GM12878 (cell line): ENCODE data around the gene SOD2. TPM values are rescaled to one million over a fixed set of nuclear protein-coding genes. Genes with fewer than 3 reads are reported as not detected.

Experiments
- ATAC-seq: fragments of 200-7000 bp; cut with Tn5 transposase; 3 replicates; pipeline ENCODE4 v1.9.1; 2020; ENCODE audit warnings: mild to moderate bottlenecking, moderate library complexity
- BruUV-seq: library from RNA; stranded (reverse); fragments of 400-500 nt; replicated peaks from 2 replicates; lab custom pipeline; 2021; lab: Mats Ljungman, UMichigan
- CTCF ChIA-PET: fragments of 300-600 bp; sonication (Branson Sonifier 250); formaldehyde crosslinking; extraction: SDS; loops from one replicate; lab custom pipeline; 2021; ENCODE audit warnings: inconsistent platforms; lab: Yijun Ruan, JAX
- POLR2A ChIA-PET: fragments of 350-600 bp; formaldehyde crosslinking; extraction: SDS; loops from one replicate; lab custom pipeline; 2021; ENCODE audit warnings: inconsistent platforms; lab: Charles Lee
- RAD21 ChIA-PET: fragments of 300-600 bp; sonication (Branson Sonifier 250); formaldehyde crosslinking; loops from one replicate; lab custom pipeline; 2023; ENCODE audit warnings: antibody characterized with exemption; ENCODE audit not compliant: unreplicated experiment; lab: Charles Lee
- SMC1A ChIA-PET: fragments of 300-600 bp; sonication (Branson Sonifier 250); formaldehyde crosslinking; loops from one replicate; lab custom pipeline; 2023; ENCODE audit not compliant: unreplicated experiment, uncharacterized antibody; lab: Charles Lee
- DNase-seq: peaks from one replicate; pipeline ENCODE4 v3.0.0-alpha.2; 2011; ENCODE audit warnings: low read depth, low spot score
- FAIRE-seq: peaks from 3 replicates; lab custom pipeline; 2011; peaks lifted over from hg19 to GRCh38; lab: Jason Lieb, UNC
- H2AFZ ChIP-seq: 2 replicates; pipeline ENCODE4 v1.6.0; 2011; ENCODE audit warnings: low read depth, low read length, control low read depth; ENCODE audit not compliant: control insufficient read depth
- H3K27ac ChIP-seq: 2 replicates; pipeline ENCODE4 v1.5.1; 2011; ENCODE audit warnings: control low read depth; ENCODE audit not compliant: control insufficient read depth, insufficient read depth
- H3K27me3 ChIP-seq, 2 experiments: replicated peaks in 1 of 2; 2 replicates each; pipeline versions ENCODE4 v1.6.0 to v1.6.1; 2011; ENCODE audit warnings: low read length in 1 of 2; ENCODE audit not compliant: control insufficient read depth in 2 of 2, insufficient read depth in 2 of 2
- H3K36me3 ChIP-seq, 2 experiments: 2 replicates each; pipeline ENCODE4 v1.5.1; 2011; ENCODE audit warnings: low read length in 1 of 2; ENCODE audit not compliant: control insufficient read depth in 2 of 2, insufficient read depth in 2 of 2
- H3K4me1 ChIP-seq: 2 replicates; pipeline ENCODE4 v1.6.1; 2011; ENCODE audit warnings: mild to moderate bottlenecking, low read length, moderate library complexity, mixed read lengths; ENCODE audit not compliant: control insufficient read depth, insufficient read depth
- H3K4me2 ChIP-seq: 2 replicates; pipeline ENCODE4 v1.6.0; 2011; ENCODE audit warnings: control low read depth; ENCODE audit not compliant: control insufficient read depth, insufficient read depth
- H3K4me3 ChIP-seq: fragments of 200-600 bp; sonication (generic); 2 replicates; pipeline ENCODE4 v1.5.1; 2016
- H3K79me2 ChIP-seq: 2 replicates; pipeline ENCODE4 v1.6.0; 2011; ENCODE audit warnings: low read length; ENCODE audit not compliant: control insufficient read depth, insufficient read depth
- H3K9ac ChIP-seq: 2 replicates; pipeline ENCODE4 v1.8.0; 2011; ENCODE audit warnings: low read length, control low read depth, mixed read lengths; ENCODE audit not compliant: control insufficient read depth, insufficient read depth
- H3K9me3 ChIP-seq: replicated peaks from 3 replicates; pipeline ENCODE4 v1.5.1; 2011; ENCODE audit warnings: mild to moderate bottlenecking, low read length; ENCODE audit not compliant: control insufficient read depth, insufficient read depth
- H4K20me1 ChIP-seq: 2 replicates; pipeline ENCODE4 v1.6.0; 2011; ENCODE audit not compliant: control insufficient read depth, insufficient read depth
- ATF7 ChIP-seq: fragments of 450-650 bp; IDR thresholded peaks from 2 replicates; pipeline ENCODE4 v1.6.1; 2016; ENCODE audit warnings: low read depth, mild to moderate bottlenecking
- BACH1 ChIP-seq: fragments of 450-650 bp; IDR thresholded peaks from 2 replicates; pipeline ENCODE4 v1.6.1; 2017; ENCODE audit warnings: mild to moderate bottlenecking, borderline replicate concordance
- CBX5 ChIP-seq: sonication (generic); IDR thresholded peaks from 2 replicates; pipeline ENCODE4 v1.6.1; 2016; ENCODE audit warnings: low read depth, moderate library complexity, mild to moderate bottlenecking, inconsistent platforms
- CREB1 ChIP-seq: IDR thresholded peaks from 2 replicates; pipeline ENCODE4 v1.6.1; 2012; ENCODE audit warnings: low read depth, mild to moderate bottlenecking, inconsistent platforms
- ESRRA ChIP-seq: IDR thresholded peaks from 2 replicates; pipeline ENCODE4 v1.6.1; 2012; ENCODE audit warnings: mild to moderate bottlenecking, low read length, improper control_type of control experiment
- FOS ChIP-seq: IDR thresholded peaks from 3 replicates; pipeline ENCODE4 v1.6.1; 2011; ENCODE audit warnings: borderline replicate concordance; ENCODE audit not compliant: insufficient read length; ENCODE audit errors: extremely low read depth
- IKZF2 ChIP-seq, 2 experiments: fragments of 450-650 bp; IDR thresholded peaks; 2 replicates each; pipeline ENCODE4 v1.6.1; 2017; ENCODE audit warnings: mild to moderate bottlenecking in 2 of 2, moderate library complexity in 2 of 2
- LARP7 ChIP-seq: fragments of 450-650 bp; IDR thresholded peaks from 2 replicates; pipeline ENCODE4 v1.6.1; 2017; ENCODE audit warnings: mild to moderate bottlenecking
- MLLT1 ChIP-seq: fragments of 450-650 bp; IDR thresholded peaks from 2 replicates; pipeline ENCODE4 v1.6.1; 2016; ENCODE audit warnings: mild to moderate bottlenecking
- NBN ChIP-seq: fragments of 450-650 bp; IDR thresholded peaks from 2 replicates; pipeline ENCODE4 v1.6.1; 2016
- PAX5 ChIP-seq: IDR thresholded peaks from 2 replicates; pipeline ENCODE4 v1.6.1; 2011; ENCODE audit warnings: low read depth, low read length, borderline replicate concordance
- PRDM15 ChIP-seq: fragments of 450-650 bp; formaldehyde crosslinking; IDR thresholded peaks from 2 replicates; pipeline ENCODE4 v1.4.0; 2020; ENCODE audit warnings: mild to moderate bottlenecking, moderate library complexity
- SMARCA5 ChIP-seq: fragments of 450-650 bp; IDR thresholded peaks from 2 replicates; pipeline ENCODE4 v1.6.1; 2017; ENCODE audit warnings: mild to moderate bottlenecking
- SUZ12 ChIP-seq: fragments of 200-600 bp; sonication (generic); IDR thresholded peaks from one replicate; pipeline ENCODE4 v1.6.1; 2018; ENCODE audit warnings: antibody characterized with exemption, mild to moderate bottlenecking; ENCODE audit not compliant: unreplicated experiment
- YY1 ChIP-seq: IDR thresholded peaks from 2 replicates; pipeline ENCODE4 v1.6.1; 2011; ENCODE audit warnings: low read depth, mild to moderate bottlenecking, low read length
- ZBED1 ChIP-seq: IDR thresholded peaks from 2 replicates; pipeline ENCODE4 v1.6.1; 2016; ENCODE audit warnings: borderline replicate concordance
- ZBTB11 ChIP-seq: fragments of 450-650 bp; formaldehyde crosslinking; IDR thresholded peaks from 2 replicates; pipeline ENCODE4 v1.5.0; 2022; ENCODE audit warnings: mild to moderate bottlenecking, missing genetic modification characterization
- WGBS: methylation state at CpG from one replicate; pipeline ENCODE4 v1.1.6; 2016; ENCODE audit warnings: low lambda C conversion rate; ENCODE audit not compliant: insufficient replicate concordance, insufficient coverage; ENCODE audit errors: missing lambda C conversion rate; 5-methylcytosine and 5-hydroxymethylcytosine counted together
- in situ Hi-C: fragments of 300-500 bp; cut with MboI; formaldehyde crosslinking; loops from 9 replicates; pipeline ENCODE4 v1.14.3; 2018; ENCODE audit warnings: mixed read lengths
- intact Hi-C: fragments of 100-400 bp; cut with micrococcal nuclease; formaldehyde crosslinking; loops from one replicate; pipeline ENCODE4 v1.14.2; 2022; ENCODE audit not compliant: unreplicated experiment
- polyA plus RNA-seq, 11 experiments: library from polyadenylated mRNA; depleted of rRNA in 4 of 11; unstranded in 6 of 11; stranded (reverse) in 5 of 11; fragments of >200 nt; fragmentation: Nextera tagmentation in 4 of 11; fragmentation: Illumina TruSeq in 1 of 11; extraction: Ambion mirVana in 4 of 11; extraction: Trizol in 1 of 11; gene quantifications; 1 replicate in 1 of 11; 2 replicates in 10 of 11; pipeline versions ENCODE4 v1.2.1 to v1.2.3, GENCODE V29; 2011 to 2016; ENCODE audit warnings: inconsistent platforms in 2 of 11, missing spikeins in 2 of 11, low read depth in 1 of 11
- total RNA-seq, 4 experiments: library from RNA; depleted of rRNA in 3 of 4; stranded (reverse); fragments of >200 nt in 3 of 4; fragmentation: Illumina TruSeq in 1 of 4; extraction: Trizol in 1 of 4; gene quantifications; 2 replicates each; pipeline versions ENCODE4 v1.2.1 to v1.2.3, GENCODE V29; 2013 to 2021

The SOD2 gene
- total and polyA plus RNA-seq, 10 of the 15 experiments (the other 5 are each of a cell fraction or from before 2014, with no cell fraction given), result 12.1 to 55.8 (median 39.1) TPM

GRCh38 chr6:159715605-159716004 lies 22.6 kb upstream of the SOD2 start (continued):
- no peak for TF ChIP-seq ZBTB11 (CRISPR knock-in tag)
- no peak for TF ChIP-seq NBN

GRCh38 chr6:159715166-159715565 lies 22.1 kb upstream of the SOD2 start:
- POLR2A ChIA-PET, result no interaction called here
- no TSS peak for BruUV-seq
- SMC1A ChIA-PET, result interaction anchor here (0.9 kb wide), 2 partner anchors 10 to 207 kb away, joined by 3 read pairs; no protein-coding TSS in a partner anchor
- Histone ChIP-seq H3K9me3 (no peaks in the 10 kb centered on the region; the same call in 2 of the 3 replicates), H3K27ac (no peak overlapping the region), H2AFZ (no peak overlapping the region), H4K20me1 (no peaks in the 10 kb centered on the region), H3K9ac (no peak overlapping the region), H3K36me3 (no peaks in the 10 kb centered on the region), H3K4me1 (no peaks in the 10 kb centered on the region), H3K4me3 (no peak overlapping the region), H3K79me2 (no peaks in the 10 kb centered on the region), H3K4me2 (no peak overlapping the region), H3K27me3 (no peaks in the 10 kb centered on the region)
- CTCF ChIA-PET, result no interaction called here
- WGBS, result 80% methylated on average over 3 of the region's 3 CpGs
- FAIRE-seq, result no peak
- RAD21 ChIA-PET, result no interaction called here
- intact Hi-C loops, result no loop called here
- ATAC-seq, result no peak
- in situ Hi-C loops, result loop anchor here (25.0 kb wide), 1 partner anchor 747 kb away; no protein-coding TSS in a partner anchor
- DNase-seq, result no peak
- TF ChIP-seq CREB1 (no peak), ZBED1 (no peak), SMARCA5 (no peak), PAX5 (no peak), IKZF2 (IDR thresholded peaks at IDR 0.05) (no peak), BACH1 (no peak), ATF7 (no peak), YY1 (no peak), LARP7 (no peak), MLLT1 (no peak), PRDM15 (CRISPR knock-in tag) (no peak), CBX5 (no peak), ESRRA (no peak), FOS (no peak), SUZ12 (no peak)
